Keratinocyte (primary cell): Measurements from ENCODE around the gene VPS13D. TPM values are rescaled to one million over a fixed set of nuclear protein-coding genes. Genes with fewer than 3 reads are reported as not detected.

ENCODE experiments used
- DNase-seq: peaks from one replicate; pipeline ENCODE4 v3.0.0-alpha.2; 2011; ENCODE audit warnings: low read depth, missing footprints, low spot score
- FAIRE-seq: peaks from 2 replicates; lab custom pipeline; 2011; peaks lifted over from hg19 to GRCh38; lab: Jason Lieb, UNC
- H2AFZ ChIP-seq: 2 replicates; pipeline ENCODE4 v1.6.0; 2012; ENCODE audit warnings: low read length, control low read depth, inconsistent platforms; ENCODE audit not compliant: control insufficient read depth
- H3K27ac ChIP-seq: 2 replicates; pipeline ENCODE4 v1.5.1; 2011; ENCODE audit warnings: low read length; ENCODE audit not compliant: control insufficient read depth, insufficient read depth
- H3K27me3 ChIP-seq: 3 replicates; pipeline ENCODE4 v1.6.0; 2011; ENCODE audit warnings: low read length; ENCODE audit not compliant: control insufficient read depth, insufficient read depth; ENCODE audit errors: extremely low read depth
- H3K36me3 ChIP-seq, 2 experiments: 2 replicates in 1 of 2; 3 replicates in 1 of 2; pipeline ENCODE4 v1.5.1; 2011; ENCODE audit warnings: low read length in 2 of 2, mild to moderate bottlenecking in 1 of 2; ENCODE audit not compliant: control insufficient read depth in 2 of 2, insufficient read depth in 2 of 2; ENCODE audit errors: extremely low read depth in 1 of 2
- H3K4me1 ChIP-seq: 3 replicates; pipeline ENCODE4 v1.5.1; 2011; ENCODE audit warnings: low read length; ENCODE audit not compliant: control insufficient read depth, insufficient read depth; ENCODE audit errors: extremely low read depth
- H3K4me2 ChIP-seq: 3 replicates; pipeline ENCODE4 v1.6.0; 2011; ENCODE audit warnings: low read depth, low read length; ENCODE audit not compliant: control insufficient read depth, insufficient read depth; ENCODE audit errors: extremely low read depth
- H3K4me3 ChIP-seq, 3 experiments: fragments of 200-600 bp in 1 of 3; sonication (generic) in 1 of 3; 2 replicates in 2 of 3; 3 replicates in 1 of 3; pipeline ENCODE4 v1.5.1; 2011 to 2016; ENCODE audit warnings: low read length in 3 of 3, mild to moderate bottlenecking in 3 of 3, control low read depth in 2 of 3, inconsistent platforms in 1 of 3, low read depth in 1 of 3, mixed read lengths in 1 of 3, mixed run types in 1 of 3, moderate library complexity in 1 of 3; ENCODE audit not compliant: control insufficient read depth in 2 of 3, insufficient read depth in 2 of 3; ENCODE audit errors: extremely low read depth in 1 of 3
- H3K79me2 ChIP-seq: 2 replicates; pipeline ENCODE4 v1.6.0; 2012; ENCODE audit warnings: low read length; ENCODE audit not compliant: control insufficient read depth, insufficient read depth
- H3K9ac ChIP-seq: 3 replicates; pipeline ENCODE4 v1.6.0; 2011; ENCODE audit warnings: low read length; ENCODE audit not compliant: control insufficient read depth, insufficient read depth; ENCODE audit errors: extremely low read depth
- H3K9me1 ChIP-seq: 3 replicates; pipeline ENCODE4 v1.6.0; 2011; ENCODE audit warnings: low read length; ENCODE audit not compliant: control insufficient read depth, insufficient read depth; ENCODE audit errors: extremely low read depth
- H3K9me3 ChIP-seq: 2 replicates; pipeline ENCODE4 v1.5.1; 2012; ENCODE audit warnings: low read depth, low read length; ENCODE audit not compliant: control insufficient read depth
- H4K20me1 ChIP-seq: 3 replicates; pipeline ENCODE4 v1.6.0; 2011; ENCODE audit warnings: low read length; ENCODE audit not compliant: control insufficient read depth, insufficient read depth; ENCODE audit errors: extremely low read depth
- EZH2 ChIP-seq: IDR thresholded peaks from one replicate; pipeline ENCODE4 v1.6.1; 2012; ENCODE audit warnings: inconsistent platforms, mild to moderate bottlenecking, low read length, moderate library complexity
- dilution Hi-C: fragments of 300-500 bp; cut with MboI; formaldehyde crosslinking; loops from one replicate; pipeline ENCODE4 v1.7.0; 2020; ENCODE audit warnings: low sequenced_read_pairs; ENCODE audit not compliant: extremely low pct_ligation_motif_present
- polyA plus RNA-seq, 5 experiments: library from polyadenylated mRNA; depleted of rRNA in 3 of 5; stranded (reverse) in 3 of 5; stranded (forward) in 1 of 5; unstranded in 1 of 5; fragments of >200 nt; gene quantifications; 1 replicate in 1 of 5; 2 replicates in 3 of 5; 3 replicates in 1 of 5; pipeline versions ENCODE4 v1.2.1 to v1.2.3, GENCODE V29; 2011 to 2012; ENCODE audit warnings: missing spikeins in 2 of 5, low read depth in 1 of 5, low replicate concordance in 1 of 5
- TF ChIP-seq, protein P1 (sequence below), 3 experiments: IDR thresholded peaks in 1 of 3; conservative IDR thresholded peaks in 1 of 3; optimal IDR thresholded peaks in 1 of 3; 2 replicates in 2 of 3; 3 replicates in 1 of 3; pipeline versions ENCODE3 to v1.5.1; 2011; ENCODE audit warnings: low read length in 3 of 3, mild to moderate bottlenecking in 3 of 3, moderate library complexity in 2 of 3, control low read depth in 1 of 3, inconsistent platforms in 1 of 3; ENCODE audit not compliant: insufficient read depth in 2 of 3; ENCODE audit errors: extremely low read depth in 1 of 3

VPS13D gene
- polyA plus RNA-seq, 1 donor (not counting 4 experiments of a cell fraction or from before 2014, with no cell fraction given): 19.0 TPM

GRCh38 chr1:12402842-12403241 lies 173.0 kb downstream of the VPS13D start:
- no peak overlapping the region for H2AFZ ChIP-seq
- no peaks in the 10 kb centered on the region for H3K79me2 ChIP-seq
- peaks cover 18 to 26% of the 10 kb centered on the region in 2 experiments for H3K36me3 ChIP-seq
- H3K4me3 ChIP-seq: no peak overlapping the region
- H3K9me3 ChIP-seq: no peaks in the 10 kb centered on the region
- no peak for DNase-seq
- dilution Hi-C loops: no loop called here
- H3K27me3 ChIP-seq: no peaks in the 10 kb centered on the region
- H3K4me2 ChIP-seq: no peak overlapping the region
- no peak overlapping the region for H3K27ac ChIP-seq
- no peaks in the 10 kb centered on the region for H4K20me1 ChIP-seq
- no peaks in the 10 kb centered on the region for H3K4me1 ChIP-seq
- H3K9ac ChIP-seq: no peak overlapping the region
- TF ChIP-seq, protein P1, sequence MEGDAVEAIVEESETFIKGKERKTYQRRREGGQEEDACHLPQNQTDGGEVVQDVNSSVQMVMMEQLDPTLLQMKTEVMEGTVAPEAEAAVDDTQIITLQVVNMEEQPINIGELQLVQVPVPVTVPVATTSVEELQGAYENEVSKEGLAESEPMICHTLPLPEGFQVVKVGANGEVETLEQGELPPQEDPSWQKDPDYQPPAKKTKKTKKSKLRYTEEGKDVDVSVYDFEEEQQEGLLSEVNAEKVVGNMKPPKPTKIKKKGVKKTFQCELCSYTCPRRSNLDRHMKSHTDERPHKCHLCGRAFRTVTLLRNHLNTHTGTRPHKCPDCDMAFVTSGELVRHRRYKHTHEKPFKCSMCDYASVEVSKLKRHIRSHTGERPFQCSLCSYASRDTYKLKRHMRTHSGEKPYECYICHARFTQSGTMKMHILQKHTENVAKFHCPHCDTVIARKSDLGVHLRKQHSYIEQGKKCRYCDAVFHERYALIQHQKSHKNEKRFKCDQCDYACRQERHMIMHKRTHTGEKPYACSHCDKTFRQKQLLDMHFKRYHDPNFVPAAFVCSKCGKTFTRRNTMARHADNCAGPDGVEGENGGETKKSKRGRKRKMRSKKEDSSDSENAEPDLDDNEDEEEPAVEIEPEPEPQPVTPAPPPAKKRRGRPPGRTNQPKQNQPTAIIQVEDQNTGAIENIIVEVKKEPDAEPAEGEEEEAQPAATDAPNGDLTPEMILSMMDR (optimal IDR thresholded peaks at IDR 0.05 in 1 of 3, IDR thresholded peaks at IDR 0.05 in 1 of 3, conservative IDR thresholded peaks at IDR 0.05 in 1 of 3; ENCODE audit: extremely low read depth in 1 of 3, insufficient read depth in 2 of 3, low read length in 3 of 3): no peak
- TF ChIP-seq EZH2: no peak
- no peak for FAIRE-seq
- H3K9me1 ChIP-seq: no peaks in the 10 kb centered on the region

DNA sequence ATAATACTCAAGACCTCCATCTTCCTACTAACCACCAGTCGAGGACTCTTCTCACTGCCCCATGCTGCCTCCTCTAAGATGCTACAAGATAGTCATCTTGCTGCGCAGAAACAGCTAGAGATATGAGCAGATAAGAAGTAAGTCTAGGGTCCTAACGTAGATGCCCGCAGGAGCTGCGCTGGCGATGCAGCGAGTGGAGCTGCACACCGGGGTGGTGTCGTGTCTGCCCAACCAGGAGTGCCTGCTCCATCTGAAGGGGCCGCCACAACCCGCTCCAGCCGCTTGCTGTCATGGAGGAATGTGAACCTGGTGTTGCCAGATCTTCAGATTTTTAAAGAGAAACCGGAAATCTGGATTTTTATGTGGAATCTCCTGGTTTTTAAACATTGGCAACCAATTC lies 175.1 kb downstream of the VPS13D start:
- no peaks in the 10 kb centered on the region for H3K4me1 ChIP-seq
- no peaks in the 10 kb centered on the region for H4K20me1 ChIP-seq
- no peak overlapping the region for H2AFZ ChIP-seq
- no peaks in the 10 kb centered on the region for H3K9me3 ChIP-seq
- no peak overlapping the region for H3K9ac ChIP-seq
- TF ChIP-seq, protein P1 (optimal IDR thresholded peaks at IDR 0.05 in 1 of 3, IDR thresholded peaks at IDR 0.05 in 1 of 3, conservative IDR thresholded peaks at IDR 0.05 in 1 of 3; ENCODE audit: extremely low read depth in 1 of 3, insufficient read depth in 2 of 3, low read length in 3 of 3): no peak
- no peak for TF ChIP-seq EZH2
- no peak overlapping the region for H3K27ac ChIP-seq
- H3K79me2 ChIP-seq: no peaks in the 10 kb centered on the region
- DNase-seq (no peak), FAIRE-seq (no peak)
- dilution Hi-C loops: no loop called here
- H3K4me2 ChIP-seq: no peak overlapping the region
- no peak overlapping the region for H3K4me3 ChIP-seq
- peaks cover 18 to 28% of the 10 kb centered on the region in 2 experiments for H3K36me3 ChIP-seq
- no peaks in the 10 kb centered on the region for H3K9me1 ChIP-seq
- no peaks in the 10 kb centered on the region for H3K27me3 ChIP-seq
